Left ventricle myocardium inferior (tissue), 1 donor: ENCODE measurements around the gene MSI2. TPM values are rescaled to one million over a fixed set of nuclear protein-coding genes. Genes with fewer than 3 reads are reported as not detected.

Source experiments
- DNase-seq: peaks from one replicate; pipeline ENCODE4 v3.0.0-alpha.2; 2020
- H3K27ac ChIP-seq: fragments of 200-600 bp; replicated peaks from 2 replicates; pipeline ENCODE4 v1.8.0; 2021
- H3K27me3 ChIP-seq: fragments of 200-600 bp; 2 replicates; pipeline ENCODE4 v1.8.0; 2021; ENCODE audit warnings: low read depth
- H3K36me3 ChIP-seq: fragments of 200-600 bp; 2 replicates; pipeline ENCODE4 v1.8.0; 2021
- H3K4me1 ChIP-seq: fragments of 200-600 bp; 2 replicates; pipeline ENCODE4 v1.8.0; 2021
- H3K4me3 ChIP-seq: fragments of 200-600 bp; 2 replicates; pipeline ENCODE4 v1.8.0; 2021; ENCODE audit warnings: mild to moderate bottlenecking, moderate library complexity
- H3K9me3 ChIP-seq: fragments of 200-600 bp; replicated peaks from 2 replicates; pipeline ENCODE4 v1.8.0; 2021
- intact Hi-C: fragments of 100-400 bp; cut with micrococcal nuclease; formaldehyde crosslinking; loops from one replicate; pipeline ENCODE4 v1.11.0; 2022
- total RNA-seq: library from RNA; stranded (reverse); fragmentation: NEBNext Ultra II Directional; extraction: Animal tissue kit (Norgen Biotek cat#: 25700); gene quantifications from one replicate; pipeline ENCODE4 v1.2.1, GENCODE V29; 2021
- TF ChIP-seq, protein P1 (sequence below): fragments of 200-600 bp; IDR thresholded peaks from 2 replicates; pipeline ENCODE4 v1.8.0; 2021; ENCODE audit warnings: antibody characterized with exemption, mild to moderate bottlenecking, borderline replicate concordance
- donor health status: DM: no; HTN: yes; CAD: no; lungs with severe emphysema.

The MSI2 gene
- total RNA-seq, 1 donor from 2014 or later, result 118 TPM

DNA sequence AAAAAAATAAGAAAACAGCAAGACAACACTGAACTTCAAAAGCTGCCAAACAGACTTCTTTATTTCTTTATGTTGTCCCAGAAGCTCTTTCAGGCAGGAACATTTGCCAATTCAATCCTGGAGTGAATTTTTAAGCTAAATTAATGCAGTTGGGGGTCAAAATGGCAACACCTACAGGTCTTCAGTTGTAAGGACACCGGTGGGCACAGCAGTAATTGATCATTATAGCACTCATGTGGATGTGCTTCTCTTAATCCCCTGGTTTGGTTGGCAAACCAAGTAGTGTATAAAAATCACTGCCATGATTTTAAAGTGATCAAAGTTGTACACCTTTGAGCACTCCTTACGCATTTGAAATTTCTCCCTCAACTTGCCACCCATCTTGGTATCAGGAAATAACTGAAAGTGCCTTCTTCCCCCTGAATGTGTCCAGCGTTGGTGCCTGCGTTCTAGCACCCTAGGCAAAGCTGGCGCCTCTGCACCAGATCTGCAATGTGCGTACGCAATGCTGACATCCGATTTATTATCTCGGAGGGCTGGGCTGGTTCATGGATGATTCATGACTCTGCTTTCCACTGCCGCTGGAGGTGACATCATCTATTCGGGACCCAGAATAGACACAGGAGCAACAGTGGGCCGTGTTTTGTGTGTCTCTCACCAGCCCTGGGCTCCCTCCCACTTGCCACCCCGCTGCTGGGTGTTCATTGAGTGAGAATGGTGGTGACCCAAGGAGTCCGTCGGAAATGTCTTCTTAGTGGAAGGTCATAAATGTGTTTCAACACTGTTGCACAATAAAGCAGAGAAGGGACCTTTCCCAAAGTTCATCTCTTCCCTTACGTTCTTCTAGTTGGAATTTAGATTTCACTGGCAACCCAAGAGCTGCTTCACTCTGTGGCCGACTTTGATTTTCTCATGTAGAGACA, 285.4 kb downstream of the MSI2 start:
- H3K27me3 ChIP-seq, result no peaks in the 10 kb centered on the region
- H3K4me1 ChIP-seq, result peaks cover 76% of the 10 kb centered on the region
- H3K36me3 ChIP-seq, result no peaks in the 10 kb centered on the region
- intact Hi-C loops, result no loop called here
- peak; percentile 62 for DNase-seq
- peak overlapping the region; percentile 2 for H3K4me3 ChIP-seq
- H3K9me3 ChIP-seq, result no peaks in the 10 kb centered on the region
- TF ChIP-seq, protein P1, sequence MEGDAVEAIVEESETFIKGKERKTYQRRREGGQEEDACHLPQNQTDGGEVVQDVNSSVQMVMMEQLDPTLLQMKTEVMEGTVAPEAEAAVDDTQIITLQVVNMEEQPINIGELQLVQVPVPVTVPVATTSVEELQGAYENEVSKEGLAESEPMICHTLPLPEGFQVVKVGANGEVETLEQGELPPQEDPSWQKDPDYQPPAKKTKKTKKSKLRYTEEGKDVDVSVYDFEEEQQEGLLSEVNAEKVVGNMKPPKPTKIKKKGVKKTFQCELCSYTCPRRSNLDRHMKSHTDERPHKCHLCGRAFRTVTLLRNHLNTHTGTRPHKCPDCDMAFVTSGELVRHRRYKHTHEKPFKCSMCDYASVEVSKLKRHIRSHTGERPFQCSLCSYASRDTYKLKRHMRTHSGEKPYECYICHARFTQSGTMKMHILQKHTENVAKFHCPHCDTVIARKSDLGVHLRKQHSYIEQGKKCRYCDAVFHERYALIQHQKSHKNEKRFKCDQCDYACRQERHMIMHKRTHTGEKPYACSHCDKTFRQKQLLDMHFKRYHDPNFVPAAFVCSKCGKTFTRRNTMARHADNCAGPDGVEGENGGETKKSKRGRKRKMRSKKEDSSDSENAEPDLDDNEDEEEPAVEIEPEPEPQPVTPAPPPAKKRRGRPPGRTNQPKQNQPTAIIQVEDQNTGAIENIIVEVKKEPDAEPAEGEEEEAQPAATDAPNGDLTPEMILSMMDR, result no peak
- H3K27ac ChIP-seq, result peak overlapping the region; percentile 58

DNA sequence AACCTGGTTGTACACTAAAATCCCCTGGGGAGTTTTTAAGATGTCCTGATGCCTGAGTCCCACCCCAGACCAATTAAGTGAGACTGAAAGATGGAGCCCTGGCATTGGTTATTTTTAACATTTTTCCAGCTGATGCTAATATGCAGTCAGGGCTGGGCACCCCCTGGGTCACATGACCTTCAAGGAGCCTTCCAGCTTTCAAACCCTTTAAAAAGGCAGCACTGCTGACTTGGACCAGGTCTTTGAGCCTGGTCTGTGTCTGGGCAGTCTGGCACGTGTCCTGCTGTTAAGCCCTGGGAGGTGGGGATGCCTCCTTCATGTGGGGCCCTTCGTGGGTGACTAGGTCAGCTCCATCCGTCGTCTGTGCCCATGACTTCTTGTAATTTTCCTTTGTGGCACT, 286.2 kb downstream of the MSI2 start:
- Histone ChIP-seq H3K27ac (peak overlapping the region; percentile 58), H3K9me3 (no peaks in the 10 kb centered on the region), H3K4me3 (no peak overlapping the region), H3K4me1 (peaks cover 76% of the 10 kb centered on the region), H3K36me3 (no peaks in the 10 kb centered on the region), H3K27me3 (no peaks in the 10 kb centered on the region)
- TF ChIP-seq, protein P1, result no peak
- no peak for DNase-seq
- intact Hi-C loops, result no loop called here

DNA sequence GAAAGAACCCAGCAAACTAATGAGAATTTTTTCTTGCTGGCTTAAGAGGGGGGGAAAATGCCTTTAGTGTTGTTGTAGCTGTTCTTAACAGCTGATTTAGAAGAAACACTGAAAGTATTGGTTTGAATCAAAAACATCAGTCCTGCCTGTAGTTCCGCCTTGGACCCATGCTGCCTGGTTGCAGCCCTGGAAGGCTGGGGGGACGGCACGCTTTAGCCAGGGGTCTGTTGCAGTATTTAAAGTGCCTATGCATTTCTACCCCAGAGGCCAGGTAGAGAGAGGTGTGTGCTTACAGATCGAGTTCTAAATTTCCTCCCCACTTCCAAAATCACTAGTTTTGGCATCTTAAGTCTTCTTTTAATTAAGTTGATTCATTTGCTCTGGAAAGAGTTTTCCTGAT, 286.9 kb downstream of the MSI2 start:
- H3K27ac ChIP-seq, result no peak overlapping the region

DNA sequence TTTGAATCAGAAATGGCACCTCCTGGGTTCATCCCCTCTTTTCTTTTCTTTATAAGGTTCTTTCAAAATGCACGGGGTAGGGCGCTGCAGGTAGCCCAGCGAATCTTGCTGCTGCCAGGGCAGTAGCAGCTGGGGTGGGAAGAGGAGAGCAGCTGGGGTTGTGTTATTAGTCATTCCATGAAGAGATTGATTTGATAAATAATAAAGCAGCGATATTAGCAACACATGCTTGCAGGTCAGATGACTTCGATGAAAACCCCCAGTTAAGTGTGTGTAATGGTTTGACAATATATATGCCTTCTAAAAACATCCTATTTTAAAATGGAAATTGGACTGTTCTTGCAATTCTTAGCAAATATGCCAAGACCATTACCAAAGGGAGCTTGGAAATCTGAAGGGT, 288.1 kb downstream of the MSI2 start:
- H3K4me3 ChIP-seq, result no peak overlapping the region
- intact Hi-C loops, result no loop called here
- DNase-seq, result no peak
- H3K4me1 ChIP-seq, result peaks cover 71% of the 10 kb centered on the region
- TF ChIP-seq, protein P1, result no peak
- H3K27me3 ChIP-seq, result no peaks in the 10 kb centered on the region
- H3K27ac ChIP-seq, result no peak overlapping the region
- no peaks in the 10 kb centered on the region for H3K9me3 ChIP-seq
- no peaks in the 10 kb centered on the region for H3K36me3 ChIP-seq

More for the DNA sequence above, 286.9 kb downstream of the MSI2 start:
- no peak for DNase-seq
- Histone ChIP-seq H3K4me3 (no peak overlapping the region), H3K27me3 (no peaks in the 10 kb centered on the region), H3K9me3 (no peaks in the 10 kb centered on the region), H3K4me1 (peaks cover 74% of the 10 kb centered on the region), H3K36me3 (no peaks in the 10 kb centered on the region)
- intact Hi-C loops, result no loop called here
- TF ChIP-seq, protein P1, result no peak

DNA sequence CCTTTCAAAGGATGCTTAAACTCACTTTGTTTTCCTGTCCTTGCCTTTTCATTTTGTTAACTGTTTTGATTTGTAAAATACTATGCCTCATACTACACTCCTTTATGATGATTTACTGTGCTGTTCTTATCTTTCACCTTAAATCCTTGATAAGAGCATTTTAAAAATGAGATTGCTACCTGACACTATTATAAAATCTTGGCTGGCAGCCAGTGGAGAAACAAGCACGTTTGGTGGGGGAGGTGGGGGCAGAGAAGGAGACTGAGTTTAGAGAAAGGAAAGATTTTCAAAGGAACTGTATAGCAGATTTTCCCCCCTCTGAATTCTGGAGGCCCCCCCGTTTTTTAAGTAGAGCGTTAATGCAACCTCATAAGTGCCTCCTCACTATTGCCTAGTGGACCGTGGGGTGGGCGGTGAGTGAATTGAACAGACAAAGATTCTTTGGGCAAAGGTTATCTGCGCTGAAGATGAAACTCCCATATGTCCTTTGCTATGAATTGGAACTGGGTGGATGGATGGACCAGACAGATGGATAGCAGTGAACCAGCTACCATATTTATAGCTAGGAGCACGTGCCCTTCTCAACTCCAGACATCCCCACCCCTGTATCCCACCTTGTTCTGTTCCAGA, 288.6 kb downstream of the MSI2 start:
- DNase-seq, result no peak
- H3K36me3 ChIP-seq, result no peaks in the 10 kb centered on the region
- no peak overlapping the region for H3K4me3 ChIP-seq
- TF ChIP-seq, protein P1, result no peak
- H3K4me1 ChIP-seq, result peaks cover 66% of the 10 kb centered on the region
- H3K27me3 ChIP-seq, result no peaks in the 10 kb centered on the region
- intact Hi-C loops, result no loop called here
- H3K27ac ChIP-seq, result no peak overlapping the region
- no peaks in the 10 kb centered on the region for H3K9me3 ChIP-seq
